HepG2 (cell line): Measurements from ENCODE around the gene ADAMTS17. TPM values are rescaled to one million over a fixed set of nuclear protein-coding genes. Genes with fewer than 3 reads are reported as not detected.
A peak's percentile ranks its signal among the peaks of the same experiment; 100 is the strongest.

Experiments used
- ATAC-seq: fragments of 200-7000 bp; cut with Tn5 transposase; 3 replicates; pipeline ENCODE4 v1.9.1; 2020; ENCODE audit warnings: mild to moderate bottlenecking, moderate library complexity
- BruUV-seq: library from RNA; stranded (reverse); fragments of 400-500 nt; replicated peaks from 2 replicates; lab custom pipeline; 2021; lab: Mats Ljungman, UMichigan
- CTCF ChIA-PET: fragments of 300-600 bp; formaldehyde crosslinking; extraction: SDS; loops from one replicate; lab custom pipeline; 2021; ENCODE audit warnings: low total read pairs, inconsistent platforms, low intra/inter-chr PET ratio; lab: Yijun Ruan, JAX
- POLR2A ChIA-PET: fragments of 350-600 bp; sonication (Branson Sonifier 250); formaldehyde crosslinking; loops from one replicate; lab custom pipeline; 2020; ENCODE audit warnings: antibody characterized with exemption, inconsistent platforms; lab: Yijun Ruan, JAX
- DNase-seq: peaks from one replicate; pipeline ENCODE4 v3.0.0-alpha.2; 2015; ENCODE audit warnings: low spot score
- FAIRE-seq: peaks from 3 replicates; lab custom pipeline; 2011; peaks lifted over from hg19 to GRCh38; lab: Jason Lieb, UNC
- H2AFZ ChIP-seq: one replicate; pipeline ENCODE4 v1.6.1; 2011; ENCODE audit warnings: low read length, inconsistent platforms
- H3K27ac ChIP-seq: fragments of 300-600 bp; 3 replicates; pipeline ENCODE4 v1.8.0; 2011; ENCODE audit warnings: mixed run types, mild to moderate bottlenecking, mixed read lengths, low read length, inconsistent platforms; ENCODE audit not compliant: insufficient read depth; ENCODE audit errors: extremely low read length
- H3K27me3 ChIP-seq, 2 experiments: fragments of 200-600 bp in 1 of 2; 2 replicates in 1 of 2; 3 replicates in 1 of 2; pipeline versions ENCODE4 v1.6.0 to v1.8.0; 2011; ENCODE audit warnings: low read length in 2 of 2, mild to moderate bottlenecking in 2 of 2, moderate library complexity in 2 of 2, inconsistent platforms in 1 of 2; ENCODE audit not compliant: insufficient read depth in 2 of 2, control insufficient read depth in 1 of 2
- H3K36me3 ChIP-seq, 2 experiments: fragments of 200-600 bp in 1 of 2; replicated peaks in 1 of 2; 2 replicates in 1 of 2; 3 replicates in 1 of 2; pipeline versions ENCODE4 v1.5.1 to v1.8.0; 2011; ENCODE audit warnings: low read length in 2 of 2, inconsistent platforms in 1 of 2; ENCODE audit not compliant: insufficient read depth in 2 of 2, control insufficient read depth in 1 of 2
- H3K4me1 ChIP-seq: 2 replicates; pipeline ENCODE4 v1.5.1; 2012; ENCODE audit warnings: low read length, inconsistent platforms; ENCODE audit not compliant: insufficient read depth
- H3K4me2 ChIP-seq: 2 replicates; pipeline ENCODE4 v1.6.0; 2011; ENCODE audit warnings: low read depth, low read length, inconsistent platforms
- H3K4me3 ChIP-seq, 3 experiments: fragments of 200-600 bp in 1 of 3; sonication (generic), shearing (Covaris generic) in 1 of 3; replicated peaks in 1 of 3; 2 replicates each; pipeline ENCODE4 v1.5.1; 2011 to 2016; ENCODE audit warnings: low read length in 3 of 3, inconsistent platforms in 2 of 3, low read depth in 2 of 3, mild to moderate bottlenecking in 2 of 3, control low read depth in 1 of 3, mixed read lengths in 1 of 3; ENCODE audit not compliant: insufficient read depth in 1 of 3
- H3K79me2 ChIP-seq: one replicate; pipeline ENCODE4 v1.6.1; 2011; ENCODE audit warnings: low read length, inconsistent platforms; ENCODE audit not compliant: insufficient read depth
- H3K9ac ChIP-seq: 2 replicates; pipeline ENCODE4 v1.6.0; 2011; ENCODE audit warnings: mild to moderate bottlenecking, low read depth, low read length, inconsistent platforms; ENCODE audit not compliant: insufficient read depth
- H3K9me3 ChIP-seq: 2 replicates; pipeline ENCODE4 v1.5.1; 2012; ENCODE audit warnings: mild to moderate bottlenecking, low read length
- H4K20me1 ChIP-seq: 2 replicates; pipeline ENCODE4 v1.6.0; 2011; ENCODE audit warnings: inconsistent platforms, mild to moderate bottlenecking, low read length, moderate library complexity; ENCODE audit not compliant: insufficient read depth
- BHLHE40 ChIP-seq: IDR thresholded peaks from 2 replicates; pipeline ENCODE4 v1.6.1; 2011; ENCODE audit warnings: low read length, improper control_type of control experiment
- CEBPG ChIP-seq: IDR thresholded peaks from 2 replicates; pipeline ENCODE4 v1.6.1; 2016
- FOXK2 ChIP-seq: fragments of 450-650 bp; IDR thresholded peaks from 2 replicates; pipeline ENCODE4 v1.6.1; 2016
- GATAD2A ChIP-seq: IDR thresholded peaks from 2 replicates; pipeline ENCODE4 v1.6.1; 2016
- HNF4A ChIP-seq: sonication (generic); formaldehyde crosslinking; IDR thresholded peaks from 2 replicates; pipeline ENCODE4 v1.4.0; 2020; ENCODE audit warnings: missing genetic modification reagents
- PCBP1 ChIP-seq: fragments of 200-400 bp; formaldehyde crosslinking; IDR thresholded peaks from 2 replicates; pipeline ENCODE4 v1.6.1; 2017; ENCODE audit warnings: mild to moderate bottlenecking, low read depth, low read length, borderline replicate concordance
- REXO4 ChIP-seq: sonication (generic); formaldehyde crosslinking; IDR thresholded peaks from 2 replicates; pipeline ENCODE4 v1.8.0; 2022; ENCODE audit warnings: missing genetic modification reagents, mild to moderate bottlenecking, borderline replicate concordance
- ZC3H13 ChIP-seq: sonication (generic); formaldehyde crosslinking; IDR thresholded peaks from 2 replicates; pipeline ENCODE4 v1.8.1; 2023; ENCODE audit warnings: mild to moderate bottlenecking, missing genetic modification reagents, moderate library complexity
- ZNF101 ChIP-seq: sonication (generic); formaldehyde crosslinking; IDR thresholded peaks from 2 replicates; pipeline ENCODE4 v1.4.0; 2020; ENCODE audit warnings: mild to moderate bottlenecking, low read depth, missing genetic modification reagents, borderline replicate concordance
- ZNF225 ChIP-seq: sonication (generic); formaldehyde crosslinking; IDR thresholded peaks from 2 replicates; pipeline ENCODE4 v1.4.0; 2020; ENCODE audit warnings: mild to moderate bottlenecking, missing genetic modification reagents
- ZNF850 ChIP-seq: sonication (generic); formaldehyde crosslinking; conservative IDR thresholded peaks from 2 replicates; pipeline ENCODE4 v1.9.0; 2021; ENCODE audit warnings: mild to moderate bottlenecking, missing genetic modification reagents
- ZSCAN25 ChIP-seq: sonication (generic); formaldehyde crosslinking; IDR thresholded peaks from 2 replicates; pipeline ENCODE4 v1.8.0; 2022; ENCODE audit warnings: mild to moderate bottlenecking, missing genetic modification reagents
- WGBS: methylation state at CpG from one replicate; pipeline ENCODE4 v1.1.6; 2017; ENCODE audit warnings: low lambda C conversion rate; 5-methylcytosine and 5-hydroxymethylcytosine counted together
- in situ Hi-C: cut with HindIII; loops from 2 replicates; pipeline ENCODE4 v1.10.0; 2017; ENCODE audit warnings: low pct_unique_long_range_greater_than_20kb; ENCODE audit not compliant: extremely low pct_ligation_motif_present
- intact Hi-C: fragments of 100-400 bp; cut with micrococcal nuclease; formaldehyde crosslinking; loops from one replicate; pipeline ENCODE4 v1.10.0; 2022; ENCODE audit not compliant: unreplicated experiment
- polyA plus RNA-seq, 8 experiments: library from polyadenylated mRNA; depleted of rRNA in 3 of 8; stranded (reverse) in 7 of 8; unstranded in 1 of 8; fragments of >200 nt; fragmentation: Illumina TruSeq in 4 of 8; extraction: Trizol in 4 of 8; gene quantifications; 2 replicates each; pipeline versions ENCODE4 v1.2.1 to v1.2.3, GENCODE V29; 2011 to 2016; ENCODE audit warnings: low read depth in 4 of 8, missing spikeins in 1 of 8, mixed read lengths in 1 of 8; ENCODE audit not compliant: insufficient read depth in 1 of 8
- total RNA-seq, 5 experiments: library from RNA; depleted of rRNA; stranded (reverse); fragments of >200 nt; fragmentation: Illumina TruSeq; extraction: Trizol; gene quantifications; 2 replicates each; pipeline ENCODE4 v1.2.3, GENCODE V29; 2016; ENCODE audit warnings: low read depth in 1 of 5
- TF ChIP-seq, protein P1 (sequence below): sonication (generic); formaldehyde crosslinking; IDR thresholded peaks from 2 replicates; pipeline ENCODE4 v1.4.0; 2020; ENCODE audit warnings: missing genetic modification reagents
- TF ChIP-seq, protein P2 (sequence below): sonication (generic); formaldehyde crosslinking; IDR thresholded peaks from 2 replicates; pipeline ENCODE4 v1.9.0; 2021; ENCODE audit warnings: missing genetic modification reagents, borderline replicate concordance
- TF ChIP-seq, protein P3 (sequence below): IDR thresholded peaks from 2 replicates; pipeline ENCODE4 v1.6.1; 2016
- TF ChIP-seq, protein P4 (sequence below): fragments of 450-650 bp; IDR thresholded peaks from 2 replicates; pipeline ENCODE4 v1.6.1; 2017

Gene ADAMTS17
- total and polyA plus RNA-seq, 2 of the 13 experiments (the other 11 are each of a cell fraction or from before 2014, with no cell fraction given), result 0.02 to 0.04 TPM

DNA sequence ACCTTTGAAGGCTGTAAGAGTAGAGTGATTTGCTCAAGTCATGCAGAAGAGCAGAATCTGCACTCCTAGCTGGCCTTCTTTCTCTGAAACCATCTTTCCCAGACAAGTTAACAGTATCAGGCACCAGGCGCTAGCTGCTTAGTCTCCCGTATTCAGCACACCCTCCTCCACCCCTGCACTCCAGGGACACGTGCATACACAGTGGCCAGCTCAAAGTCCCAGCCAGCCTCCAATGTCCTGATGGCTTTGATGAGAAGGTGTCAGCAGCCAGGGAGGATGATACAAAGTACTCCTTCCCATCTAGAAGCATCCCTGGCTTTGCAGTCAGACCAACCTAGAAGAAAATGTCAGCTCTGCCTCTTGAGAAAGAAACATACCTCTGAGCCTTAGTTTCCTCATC, 177.8 kb downstream of the ADAMTS17 start:
- POLR2A ChIA-PET, result no interaction called here
- FAIRE-seq (no peak), ATAC-seq (peak; percentile 79), DNase-seq (no peak)
- no peaks in the 10 kb centered on the region for H3K27me3 ChIP-seq
- in situ Hi-C loops, result no loop called here
- intact Hi-C loops, result no loop called here
- H3K4me1 ChIP-seq, result peaks cover 8% of the 10 kb centered on the region; the same call in 1 of the 2 replicates
- CTCF ChIA-PET, result no interaction called here
- no peaks in the 10 kb centered on the region for H3K9me3 ChIP-seq
- H3K36me3 ChIP-seq, result no peaks in the 10 kb centered on the region
- BruUV-seq, result no TSS peak
- H3K9ac ChIP-seq, result no peak overlapping the region
- H3K79me2 ChIP-seq, result no peaks in the 10 kb centered on the region
- no peaks in the 10 kb centered on the region for H4K20me1 ChIP-seq
- H3K4me3 ChIP-seq, result no peak overlapping the region
- H3K4me2 ChIP-seq, result no peak overlapping the region
- no peak overlapping the region for H2AFZ ChIP-seq
- no peak overlapping the region for H3K27ac ChIP-seq
- WGBS, result 0% methylated on average over 3 of the region's 3 CpGs
- TF ChIP-seq REXO4 (CRISPR knock-in tag) (no peak), CEBPG (CRISPR knock-in tag) (no peak), ZSCAN25 (peak; percentile 94), GATAD2A (CRISPR knock-in tag) (0 out of 2 replicates have a peak, but pooled peaks have one; percentile 22), PCBP1 (no peak), ZNF101 (CRISPR knock-in tag) (no peak), HNF4A (CRISPR knock-in tag) (peak; percentile 81), ZC3H13 (no peak), FOXK2 (no peak), ZNF225 (no peak), BHLHE40 (peak; percentile 93), ZNF850 (CRISPR knock-in tag) (no peak)
- TF ChIP-seq, protein P1, sequence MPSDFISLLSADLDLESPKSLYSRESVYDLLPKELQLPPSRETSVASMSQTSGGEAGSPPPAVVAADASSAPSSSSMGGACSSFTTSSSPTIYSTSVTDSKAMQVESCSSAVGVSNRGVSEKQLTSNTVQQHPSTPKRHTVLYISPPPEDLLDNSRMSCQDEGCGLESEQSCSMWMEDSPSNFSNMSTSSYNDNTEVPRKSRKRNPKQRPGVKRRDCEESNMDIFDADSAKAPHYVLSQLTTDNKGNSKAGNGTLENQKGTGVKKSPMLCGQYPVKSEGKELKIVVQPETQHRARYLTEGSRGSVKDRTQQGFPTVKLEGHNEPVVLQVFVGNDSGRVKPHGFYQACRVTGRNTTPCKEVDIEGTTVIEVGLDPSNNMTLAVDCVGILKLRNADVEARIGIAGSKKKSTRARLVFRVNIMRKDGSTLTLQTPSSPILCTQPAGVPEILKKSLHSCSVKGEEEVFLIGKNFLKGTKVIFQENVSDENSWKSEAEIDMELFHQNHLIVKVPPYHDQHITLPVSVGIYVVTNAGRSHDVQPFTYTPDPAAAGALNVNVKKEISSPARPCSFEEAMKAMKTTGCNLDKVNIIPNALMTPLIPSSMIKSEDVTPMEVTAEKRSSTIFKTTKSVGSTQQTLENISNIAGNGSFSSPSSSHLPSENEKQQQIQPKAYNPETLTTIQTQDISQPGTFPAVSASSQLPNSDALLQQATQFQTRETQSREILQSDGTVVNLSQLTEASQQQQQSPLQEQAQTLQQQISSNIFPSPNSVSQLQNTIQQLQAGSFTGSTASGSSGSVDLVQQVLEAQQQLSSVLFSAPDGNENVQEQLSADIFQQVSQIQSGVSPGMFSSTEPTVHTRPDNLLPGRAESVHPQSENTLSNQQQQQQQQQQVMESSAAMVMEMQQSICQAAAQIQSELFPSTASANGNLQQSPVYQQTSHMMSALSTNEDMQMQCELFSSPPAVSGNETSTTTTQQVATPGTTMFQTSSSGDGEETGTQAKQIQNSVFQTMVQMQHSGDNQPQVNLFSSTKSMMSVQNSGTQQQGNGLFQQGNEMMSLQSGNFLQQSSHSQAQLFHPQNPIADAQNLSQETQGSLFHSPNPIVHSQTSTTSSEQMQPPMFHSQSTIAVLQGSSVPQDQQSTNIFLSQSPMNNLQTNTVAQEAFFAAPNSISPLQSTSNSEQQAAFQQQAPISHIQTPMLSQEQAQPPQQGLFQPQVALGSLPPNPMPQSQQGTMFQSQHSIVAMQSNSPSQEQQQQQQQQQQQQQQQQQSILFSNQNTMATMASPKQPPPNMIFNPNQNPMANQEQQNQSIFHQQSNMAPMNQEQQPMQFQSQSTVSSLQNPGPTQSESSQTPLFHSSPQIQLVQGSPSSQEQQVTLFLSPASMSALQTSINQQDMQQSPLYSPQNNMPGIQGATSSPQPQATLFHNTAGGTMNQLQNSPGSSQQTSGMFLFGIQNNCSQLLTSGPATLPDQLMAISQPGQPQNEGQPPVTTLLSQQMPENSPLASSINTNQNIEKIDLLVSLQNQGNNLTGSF (CRISPR knock-in tag), result no peak
- TF ChIP-seq, protein P2, sequence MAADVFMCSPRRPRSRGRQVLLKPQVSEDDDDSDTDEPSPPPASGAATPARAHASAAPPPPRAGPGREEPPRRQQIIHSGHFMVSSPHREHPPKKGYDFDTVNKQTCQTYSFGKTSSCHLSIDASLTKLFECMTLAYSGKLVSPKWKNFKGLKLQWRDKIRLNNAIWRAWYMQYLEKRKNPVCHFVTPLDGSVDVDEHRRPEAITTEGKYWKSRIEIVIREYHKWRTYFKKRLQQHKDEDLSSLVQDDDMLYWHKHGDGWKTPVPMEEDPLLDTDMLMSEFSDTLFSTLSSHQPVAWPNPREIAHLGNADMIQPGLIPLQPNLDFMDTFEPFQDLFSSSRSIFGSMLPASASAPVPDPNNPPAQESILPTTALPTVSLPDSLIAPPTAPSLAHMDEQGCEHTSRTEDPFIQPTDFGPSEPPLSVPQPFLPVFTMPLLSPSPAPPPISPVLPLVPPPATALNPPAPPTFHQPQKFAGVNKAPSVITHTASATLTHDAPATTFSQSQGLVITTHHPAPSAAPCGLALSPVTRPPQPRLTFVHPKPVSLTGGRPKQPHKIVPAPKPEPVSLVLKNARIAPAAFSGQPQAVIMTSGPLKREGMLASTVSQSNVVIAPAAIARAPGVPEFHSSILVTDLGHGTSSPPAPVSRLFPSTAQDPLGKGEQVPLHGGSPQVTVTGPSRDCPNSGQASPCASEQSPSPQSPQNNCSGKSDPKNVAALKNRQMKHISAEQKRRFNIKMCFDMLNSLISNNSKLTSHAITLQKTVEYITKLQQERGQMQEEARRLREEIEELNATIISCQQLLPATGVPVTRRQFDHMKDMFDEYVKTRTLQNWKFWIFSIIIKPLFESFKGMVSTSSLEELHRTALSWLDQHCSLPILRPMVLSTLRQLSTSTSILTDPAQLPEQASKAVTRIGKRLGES (CRISPR knock-in tag), result peak; percentile 71; the same call in 1 of the 2 replicates
- TF ChIP-seq, protein P3, sequence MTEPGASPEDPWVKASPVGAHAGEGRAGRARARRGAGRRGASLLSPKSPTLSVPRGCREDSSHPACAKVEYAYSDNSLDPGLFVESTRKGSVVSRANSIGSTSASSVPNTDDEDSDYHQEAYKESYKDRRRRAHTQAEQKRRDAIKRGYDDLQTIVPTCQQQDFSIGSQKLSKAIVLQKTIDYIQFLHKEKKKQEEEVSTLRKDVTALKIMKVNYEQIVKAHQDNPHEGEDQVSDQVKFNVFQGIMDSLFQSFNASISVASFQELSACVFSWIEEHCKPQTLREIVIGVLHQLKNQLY (CRISPR knock-in tag), result peak; percentile 94
- TF ChIP-seq, protein P4, sequence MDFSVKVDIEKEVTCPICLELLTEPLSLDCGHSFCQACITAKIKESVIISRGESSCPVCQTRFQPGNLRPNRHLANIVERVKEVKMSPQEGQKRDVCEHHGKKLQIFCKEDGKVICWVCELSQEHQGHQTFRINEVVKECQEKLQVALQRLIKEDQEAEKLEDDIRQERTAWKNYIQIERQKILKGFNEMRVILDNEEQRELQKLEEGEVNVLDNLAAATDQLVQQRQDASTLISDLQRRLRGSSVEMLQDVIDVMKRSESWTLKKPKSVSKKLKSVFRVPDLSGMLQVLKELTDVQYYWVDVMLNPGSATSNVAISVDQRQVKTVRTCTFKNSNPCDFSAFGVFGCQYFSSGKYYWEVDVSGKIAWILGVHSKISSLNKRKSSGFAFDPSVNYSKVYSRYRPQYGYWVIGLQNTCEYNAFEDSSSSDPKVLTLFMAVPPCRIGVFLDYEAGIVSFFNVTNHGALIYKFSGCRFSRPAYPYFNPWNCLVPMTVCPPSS, result no peak
